ENCODE results near the gene SDHA. TPM values are rescaled to one million over a fixed set of nuclear protein-coding genes. Genes with fewer than 3 reads are reported as not detected.

Gene SDHA
- polyA plus RNA-seq, 3 donors, result 55.0 to 98.0 (median 91.5) TPM

GRCh38 chr5:192691-192969 lies 25.5 kb upstream of the SDHA start:
- Mint-ChIP-seq H3K4me1 (peaks cover 6% of the 10 kb centered on the region), H3K4me3 (peak overlapping the region in 1 of 2 donors; percentile 62), H3K27ac (no peak overlapping the region), H3K36me3 (no peaks in the 10 kb centered on the region), H3K9me3 (peaks cover 0 to 2% (median 0%) of the 10 kb centered on the region in 7 donors), H3K27me3 (ENCODE audit: low read depth in 3 of 3) (peaks cover 13 to 35% (median 18%) of the 10 kb centered on the region in 3 donors)
- Histone ChIP-seq H3K4me1 (ENCODE audit: control insufficient read depth in 1 of 2, insufficient read depth in 2 of 2, low read length in 2 of 2) (peaks cover 0 to 3% of the 10 kb centered on the region in 2 donors), H3K27ac (ENCODE audit: low read depth in 1 of 2, low read length in 2 of 2) (no peak overlapping the region), H3K9ac (ENCODE audit: insufficient read depth, low read length, poor library complexity, severe bottlenecking) (no peak overlapping the region), H4K20me1 (ENCODE audit: insufficient read depth, low read length) (no peaks in the 10 kb centered on the region), H3K9me3 (replicated peaks in 1 of 2; ENCODE audit: control insufficient read depth in 1 of 2, insufficient read depth in 1 of 2, low read length in 2 of 2) (no peaks in the 10 kb centered on the region), H3K27me3 (ENCODE audit: control insufficient read depth in 2 of 2, insufficient read depth in 2 of 2, low read length in 2 of 2) (peaks cover 0 to 8% of the 10 kb centered on the region in 2 donors), H3K4me2 (replicated peaks; ENCODE audit: extremely low read depth, low read length, poor library complexity, severe bottlenecking) (no peak overlapping the region), H3K36me3 (replicated peaks in 1 of 2; ENCODE audit: control insufficient read depth in 1 of 2, insufficient read depth in 2 of 2, low read length in 2 of 2) (no peaks in the 10 kb centered on the region), H3K79me2 (ENCODE audit: insufficient read depth, low read length) (no peaks in the 10 kb centered on the region), H2AFZ (ENCODE audit: insufficient read depth, low read depth, low read length, poor library complexity, severe bottlenecking) (no peak overlapping the region), H3K4me3 (replicated peaks in 1 of 3; ENCODE audit: low read depth in 2 of 3, low read length in 3 of 3) (no peak overlapping the region)
- 94% methylated on average over 6 of the region's 9 CpGs for WGBS (ENCODE audit: insufficient coverage)
- no peak for TF ChIP-seq CTCF (IDR thresholded peaks at IDR 0.05)
- intact Hi-C loops (cut with micrococcal nuclease), result no loop called here
- DNase-seq, result no peak

DNA sequence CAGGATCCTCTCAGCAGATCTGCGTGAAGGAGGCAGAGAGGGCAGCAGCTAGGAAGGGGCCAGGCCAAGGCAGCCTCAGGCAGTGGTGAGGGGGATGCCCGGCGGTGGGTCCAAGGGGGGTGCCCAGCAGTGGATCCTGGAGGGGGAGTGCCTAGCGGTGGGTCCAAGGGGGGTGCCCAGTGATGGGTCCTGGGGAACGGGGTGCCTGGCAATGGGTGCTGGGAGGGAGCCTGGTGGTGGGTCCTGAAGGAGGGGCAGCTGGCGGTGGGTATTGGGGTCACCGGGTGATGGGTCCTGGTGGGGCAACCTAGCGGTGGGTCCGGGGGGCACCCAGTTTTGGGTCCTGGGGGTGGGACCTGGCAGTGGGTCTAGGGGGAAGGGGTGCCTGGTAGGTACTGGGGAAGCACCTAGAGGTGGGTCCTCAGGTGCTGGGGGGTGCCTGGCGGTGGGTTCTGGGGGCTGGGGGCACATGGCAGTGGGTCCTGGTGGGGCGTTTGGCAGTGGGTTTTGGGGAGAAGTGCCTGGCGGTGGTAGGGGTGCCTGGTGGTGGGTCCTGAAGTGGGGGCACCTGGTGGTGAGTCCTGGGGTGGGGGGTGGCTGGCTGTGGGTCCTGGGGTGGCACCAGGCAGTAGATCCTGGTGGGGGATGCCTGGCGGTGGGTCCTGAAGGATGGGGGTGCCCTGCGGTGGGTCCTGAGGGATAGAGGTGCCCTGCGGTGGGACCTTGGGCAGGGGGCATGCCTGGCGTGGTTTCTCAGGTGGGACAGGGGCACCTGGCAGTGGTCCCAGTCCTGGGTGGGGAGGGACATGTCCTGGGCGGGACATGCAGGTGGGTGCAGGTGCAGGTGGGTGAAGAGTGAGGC lies 24.9 kb upstream of the SDHA start:
- Histone ChIP-seq H3K36me3 (replicated peaks in 1 of 2; ENCODE audit: control insufficient read depth in 1 of 2, insufficient read depth in 2 of 2, low read length in 2 of 2) (no peaks in the 10 kb centered on the region), H3K9me3 (replicated peaks in 1 of 2; ENCODE audit: control insufficient read depth in 1 of 2, insufficient read depth in 1 of 2, low read length in 2 of 2) (no peaks in the 10 kb centered on the region), H3K4me3 (replicated peaks in 1 of 3; ENCODE audit: low read depth in 2 of 3, low read length in 3 of 3) (no peak overlapping the region), H3K27ac (ENCODE audit: low read depth in 1 of 2, low read length in 2 of 2) (no peak overlapping the region), H3K79me2 (ENCODE audit: insufficient read depth, low read length) (no peaks in the 10 kb centered on the region), H4K20me1 (ENCODE audit: insufficient read depth, low read length) (no peaks in the 10 kb centered on the region), H3K9ac (ENCODE audit: insufficient read depth, low read length, poor library complexity, severe bottlenecking) (no peak overlapping the region), H3K27me3 (ENCODE audit: control insufficient read depth in 2 of 2, insufficient read depth in 2 of 2, low read length in 2 of 2) (peaks cover 0 to 8% of the 10 kb centered on the region in 2 donors), H3K4me1 (ENCODE audit: control insufficient read depth in 1 of 2, insufficient read depth in 2 of 2, low read length in 2 of 2) (peaks cover 0 to 3% of the 10 kb centered on the region in 2 donors), H2AFZ (ENCODE audit: insufficient read depth, low read depth, low read length, poor library complexity, severe bottlenecking) (no peak overlapping the region), H3K4me2 (replicated peaks; ENCODE audit: extremely low read depth, low read length, poor library complexity, severe bottlenecking) (no peak overlapping the region)
- no peaks in the 10 kb centered on the region for H3K36me3 Mint-ChIP-seq
- TF ChIP-seq CTCF (IDR thresholded peaks at IDR 0.05), result no peak
- peaks cover 0 to 2% (median 0%) of the 10 kb centered on the region in 7 donors for H3K9me3 Mint-ChIP-seq
- peaks cover 12 to 35% (median 18%) of the 10 kb centered on the region in 3 donors for H3K27me3 Mint-ChIP-seq (ENCODE audit: low read depth in 3 of 3)
- H3K27ac Mint-ChIP-seq, result no peak overlapping the region
- intact Hi-C loops (cut with micrococcal nuclease), result no loop called here
- DNase-seq, result no peak
- peaks cover 6% of the 10 kb centered on the region for H3K4me1 Mint-ChIP-seq
- 92% methylated on average over 14 of the region's 17 CpGs for WGBS (ENCODE audit: insufficient coverage)
- no peak overlapping the region for H3K4me3 Mint-ChIP-seq

All from CD14-positive monocyte (primary cell).